ENCODE data around the gene TBCD. TPM values are rescaled to one million over a fixed set of nuclear protein-coding genes. Genes with fewer than 3 reads are reported as not detected.
"Not testable (repeated sequence)": the region's sequence is repeated elsewhere in the genome, so short reads cannot be mapped to it uniquely, and the experiment has no call there.

The TBCD gene
- total RNA-seq, 2 experiments from 2014 or later = 87.8 to 145 TPM

GRCh38 chr17:82955627-82956026 lies 203.8 kb downstream of the TBCD start:
- CTCF ChIA-PET (ENCODE audit: unreplicated experiment) = not testable (repeated sequence)

GRCh38 chr17:82956146-82956725 lies 204.4 kb downstream of the TBCD start:
- Histone ChIP-seq H3K4me2 (ENCODE audit: low read length) (no peak overlapping the region), H3K4me3 (ENCODE audit: low read depth, low read length, poor library complexity, severe bottlenecking) (no peak overlapping the region), H4K20me1 (ENCODE audit: insufficient read depth, low read length) (no peaks in the 10 kb centered on the region), H3K9me3 (ENCODE audit: low read length) (peaks cover 5% of the 10 kb centered on the region; the same call in 1 of the 2 replicates), H3K27ac (ENCODE audit: low read depth, low read length, poor library complexity, severe bottlenecking) (no peak overlapping the region), H3K9me2 (ENCODE audit: insufficient read depth, low read length) (no peaks in the 10 kb centered on the region), H3K79me2 (ENCODE audit: insufficient read depth, low read depth, low read length) (no peaks in the 10 kb centered on the region), H2AFZ (ENCODE audit: low read length) (no peak overlapping the region), H3K36me3 (ENCODE audit: insufficient read depth, low read length) (peaks cover 11% of the 10 kb centered on the region), H3K4me1 (ENCODE audit: insufficient read depth, low read length, poor library complexity, severe bottlenecking) (no peaks in the 10 kb centered on the region)
- intact Hi-C loops (cut with micrococcal nuclease; ENCODE audit: unreplicated experiment) = no loop called here
- BruUV-seq (replicated peaks) = no TSS peak
- ChIA-PET CTCF (ENCODE audit: unreplicated experiment) (no interaction called here), POLR2A (no interaction called here)
- no peak for DNase-seq (ENCODE audit: low spot score)
- no peak for TF ChIP-seq EZH2phosphoT487 (IDR thresholded peaks at IDR 0.05; ENCODE audit: borderline replicate concordance, low read depth, low read length)
- TF ChIP-seq, protein P1, sequence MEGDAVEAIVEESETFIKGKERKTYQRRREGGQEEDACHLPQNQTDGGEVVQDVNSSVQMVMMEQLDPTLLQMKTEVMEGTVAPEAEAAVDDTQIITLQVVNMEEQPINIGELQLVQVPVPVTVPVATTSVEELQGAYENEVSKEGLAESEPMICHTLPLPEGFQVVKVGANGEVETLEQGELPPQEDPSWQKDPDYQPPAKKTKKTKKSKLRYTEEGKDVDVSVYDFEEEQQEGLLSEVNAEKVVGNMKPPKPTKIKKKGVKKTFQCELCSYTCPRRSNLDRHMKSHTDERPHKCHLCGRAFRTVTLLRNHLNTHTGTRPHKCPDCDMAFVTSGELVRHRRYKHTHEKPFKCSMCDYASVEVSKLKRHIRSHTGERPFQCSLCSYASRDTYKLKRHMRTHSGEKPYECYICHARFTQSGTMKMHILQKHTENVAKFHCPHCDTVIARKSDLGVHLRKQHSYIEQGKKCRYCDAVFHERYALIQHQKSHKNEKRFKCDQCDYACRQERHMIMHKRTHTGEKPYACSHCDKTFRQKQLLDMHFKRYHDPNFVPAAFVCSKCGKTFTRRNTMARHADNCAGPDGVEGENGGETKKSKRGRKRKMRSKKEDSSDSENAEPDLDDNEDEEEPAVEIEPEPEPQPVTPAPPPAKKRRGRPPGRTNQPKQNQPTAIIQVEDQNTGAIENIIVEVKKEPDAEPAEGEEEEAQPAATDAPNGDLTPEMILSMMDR (conservative IDR thresholded peaks at IDR 0.05; ENCODE audit: low read length) = no peak

More at GRCh38 chr17:82955627-82956026, 203.8 kb downstream of the TBCD start:
- H3K4me1 ChIP-seq (ENCODE audit: insufficient read depth, low read length, poor library complexity, severe bottlenecking); H3K9me2 ChIP-seq (ENCODE audit: insufficient read depth, low read length); H3K9me3 ChIP-seq (ENCODE audit: low read length); DNase-seq (ENCODE audit: low spot score); H3K79me2 ChIP-seq (ENCODE audit: insufficient read depth, low read depth, low read length); H3K4me3 ChIP-seq (ENCODE audit: low read depth, low read length, poor library complexity, severe bottlenecking); POLR2A ChIA-PET; BruUV-seq (replicated peaks); H2AFZ ChIP-seq (ENCODE audit: low read length); H4K20me1 ChIP-seq (ENCODE audit: insufficient read depth, low read length); intact Hi-C loops (cut with micrococcal nuclease; ENCODE audit: unreplicated experiment); H3K4me2 ChIP-seq (ENCODE audit: low read length); H3K27ac ChIP-seq (ENCODE audit: low read depth, low read length, poor library complexity, severe bottlenecking): not testable (repeated sequence)
- H3K36me3 ChIP-seq (ENCODE audit: insufficient read depth, low read length) = peaks cover 17% of the 10 kb centered on the region

- peaks cover 5% of the 10 kb centered on the region; the same call in 1 of the 2 replicates for H3K9me3 ChIP-seq (ENCODE audit: low read length)
- H3K4me1 ChIP-seq (ENCODE audit: insufficient read depth, low read length, poor library complexity, severe bottlenecking) = no peaks in the 10 kb centered on the region
- no TSS peak for BruUV-seq (replicated peaks)
- no peaks in the 10 kb centered on the region for H3K9me2 ChIP-seq (ENCODE audit: insufficient read depth, low read length)
- no peaks in the 10 kb centered on the region for H4K20me1 ChIP-seq (ENCODE audit: insufficient read depth, low read length)
- no peak overlapping the region for H3K27ac ChIP-seq (ENCODE audit: low read depth, low read length, poor library complexity, severe bottlenecking)
- no peak for DNase-seq (ENCODE audit: low spot score)
- no peaks in the 10 kb centered on the region for H3K79me2 ChIP-seq (ENCODE audit: insufficient read depth, low read depth, low read length)
- intact Hi-C loops (cut with micrococcal nuclease; ENCODE audit: unreplicated experiment) = no loop called here
- H2AFZ ChIP-seq (ENCODE audit: low read length) = no peak overlapping the region
- H3K36me3 ChIP-seq (ENCODE audit: insufficient read depth, low read length) = peaks cover 9% of the 10 kb centered on the region
- H3K4me2 ChIP-seq (ENCODE audit: low read length) = no peak overlapping the region
- ChIA-PET POLR2A (no interaction called here), CTCF (ENCODE audit: unreplicated experiment) (no interaction called here)
- TF ChIP-seq, protein P1 (conservative IDR thresholded peaks at IDR 0.05; ENCODE audit: low read length) = no peak
- no peak for TF ChIP-seq EZH2phosphoT487 (IDR thresholded peaks at IDR 0.05; ENCODE audit: borderline replicate concordance, low read depth, low read length)
- no peak overlapping the region for H3K4me3 ChIP-seq (ENCODE audit: low read depth, low read length, poor library complexity, severe bottlenecking)
Measured at GRCh38 chr17:82956726-82957468, 205.0 kb downstream of the TBCD start.

Measured in OCI-LY7 (cell line).